C1 segment of cervical spinal cord (tissue), 14 donors: ENCODE measurements around the gene SERINC5.

Source experiments
- DNase-seq, 14 donors: peaks; one replicate each; lab custom pipeline; 2025; lab: John Stamatoyannopoulos, UW

SERINC5 gene

GRCh38 chr5:80105698-80106439, 150.0 kb downstream of the SERINC5 start:
- DNase-seq = no peak

GRCh38 chr5:80103371-80103770, 152.5 kb downstream of the SERINC5 start:
- DNase-seq = no peak

GRCh38 chr5:80101993-80102392, 153.9 kb downstream of the SERINC5 start:
- no peak for DNase-seq

GRCh38 chr5:80097451-80097850, 158.4 kb downstream of the SERINC5 start:
- no peak for DNase-seq

- no peak for DNase-seq
Measured at GRCh38 chr5:80094236-80094738, 161.6 kb downstream of the SERINC5 start.

- DNase-seq = no peak
Measured at GRCh38 chr5:80093796-80094195, 162.1 kb downstream of the SERINC5 start.

- no peak for DNase-seq
Measured at GRCh38 chr5:80092486-80093107, 163.3 kb downstream of the SERINC5 start.

GRCh38 chr5:80091792-80092192, 164.1 kb downstream of the SERINC5 start:
- DNase-seq = peak in 4 of 14 donors; percentile 11 to 49 (median 22)

GRCh38 chr5:80090884-80091166, 165.0 kb downstream of the SERINC5 start:
- no peak for DNase-seq

- peak in 8 of 14 donors; percentile 7 to 54 (median 28) for DNase-seq
Measured at GRCh38 chr5:80083101-80083890, 172.6 kb downstream of the SERINC5 start.

- DNase-seq = peak in 12 of 14 donors; percentile 14 to 74 (median 50)
Measured at GRCh38 chr5:80082731-80083100, 173.1 kb downstream of the SERINC5 start.

GRCh38 chr5:80082281-80082680, 173.6 kb downstream of the SERINC5 start:
- DNase-seq = no peak

GRCh38 chr5:80078921-80079320, 176.9 kb downstream of the SERINC5 start:
- no peak for DNase-seq

GRCh38 chr5:80077051-80077714, 178.7 kb downstream of the SERINC5 start:
- no peak for DNase-seq

GRCh38 chr5:80076131-80077050, 179.5 kb downstream of the SERINC5 start:
- no peak for DNase-seq

- DNase-seq = no peak
Measured at GRCh38 chr5:80072103-80073073, 183.5 kb downstream of the SERINC5 start.

- DNase-seq = no peak
Measured at GRCh38 chr5:80071510-80072021, 184.3 kb downstream of the SERINC5 start.

- DNase-seq = no peak
Measured at GRCh38 chr5:80070338-80071056, 185.4 kb downstream of the SERINC5 start.

- DNase-seq = peak in 3 of 14 donors; percentile 5 to 51 (median 7)
Measured at GRCh38 chr5:80069918-80070318, 185.9 kb downstream of the SERINC5 start.
